HG02852 (cell line): Measurements from ENCODE around the gene ZNF688.
"Not testable (repeated sequence)": the region's sequence is repeated elsewhere in the genome, so short reads cannot be mapped to it uniquely, and the experiment has no call there.

ENCODE experiments used
- ATAC-seq: cut with Tn5 transposase; IDR thresholded peaks from one replicate; pipeline ENCODE4 v1.9.1; 2021; ENCODE audit warnings: mild to moderate bottlenecking, moderate library complexity; ENCODE audit not compliant: unreplicated experiment

The ZNF688 gene

GRCh38 chr16:30535106-30535776, 36.3 kb downstream of the ZNF688 start:
- peak; percentile 23 for ATAC-seq

DNA sequence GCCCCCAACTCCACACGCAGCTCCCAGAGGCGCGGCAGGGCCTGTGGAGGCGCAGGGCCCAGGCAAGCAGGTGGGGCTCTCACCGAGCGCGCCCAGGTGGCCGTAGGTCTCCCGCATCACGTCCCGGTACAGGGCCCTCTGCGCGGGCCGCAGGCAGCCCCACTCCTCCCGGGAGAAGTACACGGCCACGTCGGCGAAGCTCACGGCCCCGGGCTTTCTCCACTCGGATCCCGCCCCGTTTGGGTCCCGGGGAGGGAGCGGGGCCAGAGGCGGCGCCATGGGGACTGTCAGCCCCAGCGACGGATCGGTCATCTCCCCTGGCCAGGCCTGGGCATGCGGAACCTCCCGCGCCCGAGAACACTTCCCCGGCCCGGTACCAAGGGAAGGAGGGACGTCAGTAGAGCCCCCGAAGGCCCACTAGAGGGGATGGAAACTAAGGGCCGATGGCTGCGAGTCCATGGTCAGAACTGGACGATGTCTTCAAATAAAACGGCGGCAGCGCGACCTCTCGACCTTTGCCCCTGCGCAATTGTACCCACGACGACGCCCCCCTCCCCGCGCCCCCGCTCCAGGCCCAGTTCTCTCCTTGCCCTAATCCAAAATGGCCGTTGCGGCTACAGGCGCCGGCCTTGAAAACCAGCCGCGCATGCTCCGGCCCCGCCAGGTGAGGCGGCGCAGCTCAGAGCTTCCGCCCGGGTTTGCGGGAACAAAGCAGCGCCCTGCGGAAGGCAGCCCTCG, 37.0 kb downstream of the ZNF688 start, which contains the start of gene ZNF747:
Gene ZNF747, minus strand, starts transcription at position 491 of the 738 bp plus-strand sequence. Its CDS starts 179 bp downstream, at position 312.
- peak; percentile 62 for ATAC-seq

GRCh38 chr16:30533748-30534367, 37.7 kb downstream of the ZNF688 start:
- no peak for ATAC-seq

DNA sequence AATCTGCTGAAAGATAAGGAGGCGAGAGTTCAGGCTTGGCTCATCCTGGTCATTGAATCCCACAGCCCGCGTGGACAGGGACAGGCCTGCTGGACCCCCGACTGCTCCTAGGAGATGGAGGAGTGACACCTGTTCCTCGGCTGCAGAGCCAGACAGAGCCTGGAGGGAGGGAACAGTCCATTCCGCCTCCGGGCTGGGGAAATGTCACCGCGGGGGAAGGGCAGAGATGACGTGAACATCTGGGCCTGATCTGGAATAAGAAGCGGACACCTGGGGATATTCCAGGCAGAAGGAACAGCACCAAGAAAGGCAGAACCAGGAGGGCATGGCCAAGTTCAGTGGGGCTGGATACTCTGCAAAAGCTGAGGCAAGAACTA, 38.4 kb downstream of the ZNF688 start:
- ATAC-seq: no peak

GRCh38 chr16:30532285-30533145, 39.0 kb downstream of the ZNF688 start:
- no peak for ATAC-seq

- no peak for ATAC-seq
These were observed 41.1 kb downstream of the ZNF688 start for GRCh38 chr16:30530163-30531037.

GRCh38 chr16:30528799-30529457, 42.6 kb downstream of the ZNF688 start:
- ATAC-seq: no peak

GRCh38 chr16:30527635-30528178, 43.8 kb downstream of the ZNF688 start:
- no peak for ATAC-seq

GRCh38 chr16:30526823-30527634, 44.5 kb downstream of the ZNF688 start:
- peak; percentile 79 for ATAC-seq

- ATAC-seq: no peak
These were observed 45.2 kb downstream of the ZNF688 start, which contains the start of gene ZNF768 for GRCh38 chr16:30526137-30526822. ZNF768 (minus strand) TSS chr16:30526566; CDS start chr16:30526413, 153 bp downstream.

DNA sequence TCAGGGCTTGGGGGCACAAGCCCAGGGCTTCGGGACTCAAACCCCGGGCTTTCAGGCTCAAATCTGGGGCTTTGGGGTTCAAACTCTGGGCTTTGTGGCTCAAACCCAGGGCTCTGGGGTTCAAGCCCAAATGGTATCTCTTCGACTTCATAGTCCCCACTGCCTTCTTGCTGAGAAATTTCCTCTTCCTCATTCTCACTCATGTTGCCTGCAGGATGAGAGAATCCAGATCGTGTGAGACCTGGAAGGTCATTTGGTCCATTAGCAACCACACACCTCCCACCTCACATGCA, 45.7 kb downstream of the ZNF688 start:
- no peak for ATAC-seq

GRCh38 chr16:30524575-30525568, 46.6 kb downstream of the ZNF688 start:
- no peak for ATAC-seq

DNA sequence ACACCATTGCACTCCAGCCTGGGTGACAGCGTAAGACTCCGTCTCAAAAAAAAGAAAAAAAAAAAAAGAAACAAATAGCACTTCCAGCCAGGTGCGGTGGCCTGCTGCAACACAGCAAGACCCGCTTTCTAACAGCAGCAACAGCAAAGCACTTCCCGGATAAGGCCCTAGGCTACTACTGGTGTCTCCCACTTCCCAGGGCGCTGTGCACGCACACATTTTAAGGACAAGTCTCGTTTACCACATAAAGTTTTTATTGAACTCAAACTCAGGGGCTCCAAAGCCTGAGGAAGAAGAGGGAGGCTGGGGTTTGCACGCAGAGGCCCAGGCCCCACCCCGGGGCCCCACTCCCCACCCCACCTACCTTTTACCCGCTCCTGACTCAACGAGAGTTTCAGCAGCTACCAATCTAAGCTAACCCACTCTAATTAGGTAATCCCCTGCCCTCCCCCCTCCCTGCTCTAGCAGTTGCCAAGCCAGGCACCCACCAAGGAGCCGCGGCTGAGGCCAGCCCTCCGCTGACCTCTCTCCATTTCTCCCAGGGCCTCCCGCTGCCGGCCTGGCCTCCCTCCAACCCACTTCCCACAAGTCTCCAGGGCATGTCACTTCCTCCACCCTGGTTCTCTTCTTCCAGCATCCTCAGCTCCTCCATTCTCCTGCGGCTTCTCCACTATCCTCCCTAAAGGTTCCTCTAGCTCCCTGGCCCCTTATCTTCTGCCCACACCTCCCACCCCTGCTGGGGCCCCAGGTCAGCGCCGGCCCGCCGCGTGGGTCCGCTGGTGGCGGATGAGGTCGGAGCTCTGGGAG, 47.5 kb downstream of the ZNF688 start:
- ATAC-seq: no peak

- not testable (repeated sequence) for ATAC-seq
These were observed 48.6 kb downstream of the ZNF688 start for GRCh38 chr16:30522702-30523463.
